Eye (tissue), 1 donor: ENCODE results near the gene ABHD2.
"Not testable (repeated sequence)": the region's sequence is repeated elsewhere in the genome, so short reads cannot be mapped to it uniquely, and the experiment has no call there.

Experiments used
- DNase-seq: peaks from one replicate; pipeline ENCODE4 v3.0.0-alpha.2; 2015

The ABHD2 gene

GRCh38 chr15:89075101-89075640 is 13.1 kb upstream of the ABHD2 start:
- DNase-seq, result no peak

- no peak for DNase-seq
These were observed 12.4 kb upstream of the ABHD2 start for GRCh38 chr15:89075846-89076245.

DNA sequence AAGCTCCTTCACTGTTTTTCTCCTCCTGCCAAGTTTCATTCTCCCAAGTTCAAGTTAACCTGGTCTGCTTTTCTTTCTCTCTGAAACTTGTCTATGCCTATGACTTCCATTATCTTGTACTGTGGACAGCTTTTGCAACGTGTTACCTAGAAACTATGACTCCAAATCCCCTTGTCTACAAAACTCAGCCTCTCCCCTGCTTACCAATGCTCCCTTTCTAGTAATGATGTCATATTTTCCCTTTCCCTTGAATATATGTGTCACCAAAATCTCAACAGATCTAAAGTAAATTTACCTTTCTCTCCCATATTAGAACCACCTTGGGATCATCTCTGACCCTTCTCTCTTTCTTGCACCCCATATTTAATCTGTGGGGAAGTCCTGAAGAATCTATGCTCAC is 10.5 kb upstream of the ABHD2 start:
- no peak for DNase-seq

- no peak for DNase-seq
These were observed 9.1 kb upstream of the ABHD2 start for GRCh38 chr15:89078851-89079810.

GRCh38 chr15:89081878-89082277 is 6.4 kb upstream of the ABHD2 start:
- no peak for DNase-seq

GRCh38 chr15:89083246-89083645 is 5.0 kb upstream of the ABHD2 start:
- no peak for DNase-seq

DNA sequence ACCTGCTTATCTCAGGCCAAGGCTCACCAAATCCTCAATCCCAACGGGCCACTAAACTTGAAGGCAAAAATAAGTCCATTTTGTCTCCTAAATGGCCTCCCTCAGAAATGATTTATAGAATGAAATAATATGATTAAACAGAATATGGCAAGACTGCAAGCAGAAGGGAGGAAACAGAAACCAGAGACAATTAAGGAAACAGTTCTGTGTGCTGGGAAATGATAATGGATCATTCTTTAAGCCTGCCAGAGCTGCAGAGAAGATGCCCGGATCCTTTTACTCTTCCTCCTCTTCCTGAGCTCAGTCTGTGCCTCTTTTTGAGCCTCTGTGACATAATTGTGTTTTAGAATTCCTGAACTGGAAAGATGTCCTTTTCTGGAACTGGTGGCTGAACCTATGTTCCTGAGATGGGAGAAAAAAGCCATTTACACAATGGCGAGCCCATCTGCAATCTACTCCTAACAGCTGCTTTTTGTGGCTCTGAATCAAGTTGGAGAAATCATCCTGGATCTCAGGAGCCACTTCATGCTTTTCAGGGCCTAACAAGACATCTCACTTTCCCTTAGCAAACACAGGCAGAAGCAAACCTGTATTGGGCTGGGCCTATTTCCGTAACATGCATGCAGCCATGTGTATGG is 2.8 kb upstream of the ABHD2 start:
- DNase-seq, result no peak

GRCh38 chr15:89085933-89086332 is 2.3 kb upstream of the ABHD2 start:
- not testable (repeated sequence) for DNase-seq

DNA sequence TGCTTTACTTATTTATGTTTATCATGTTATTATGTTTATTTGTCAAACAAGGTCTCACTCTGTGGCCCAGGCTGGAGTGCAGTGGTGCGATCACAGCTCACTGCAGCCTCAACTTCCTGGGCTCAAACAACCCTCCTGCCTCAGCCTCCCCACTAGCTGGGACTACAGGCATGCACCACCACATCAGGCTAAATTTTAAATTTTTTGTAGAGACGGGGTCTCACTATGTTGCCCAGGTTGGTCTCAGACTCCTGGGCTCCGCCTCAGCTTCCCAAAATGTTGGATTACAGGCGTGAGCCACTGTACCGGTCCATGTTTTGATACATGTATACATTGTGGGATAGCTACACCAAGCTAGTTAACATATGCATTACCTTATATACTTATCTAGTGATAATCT is 1.9 kb upstream of the ABHD2 start:
- not testable (repeated sequence) for DNase-seq

DNA sequence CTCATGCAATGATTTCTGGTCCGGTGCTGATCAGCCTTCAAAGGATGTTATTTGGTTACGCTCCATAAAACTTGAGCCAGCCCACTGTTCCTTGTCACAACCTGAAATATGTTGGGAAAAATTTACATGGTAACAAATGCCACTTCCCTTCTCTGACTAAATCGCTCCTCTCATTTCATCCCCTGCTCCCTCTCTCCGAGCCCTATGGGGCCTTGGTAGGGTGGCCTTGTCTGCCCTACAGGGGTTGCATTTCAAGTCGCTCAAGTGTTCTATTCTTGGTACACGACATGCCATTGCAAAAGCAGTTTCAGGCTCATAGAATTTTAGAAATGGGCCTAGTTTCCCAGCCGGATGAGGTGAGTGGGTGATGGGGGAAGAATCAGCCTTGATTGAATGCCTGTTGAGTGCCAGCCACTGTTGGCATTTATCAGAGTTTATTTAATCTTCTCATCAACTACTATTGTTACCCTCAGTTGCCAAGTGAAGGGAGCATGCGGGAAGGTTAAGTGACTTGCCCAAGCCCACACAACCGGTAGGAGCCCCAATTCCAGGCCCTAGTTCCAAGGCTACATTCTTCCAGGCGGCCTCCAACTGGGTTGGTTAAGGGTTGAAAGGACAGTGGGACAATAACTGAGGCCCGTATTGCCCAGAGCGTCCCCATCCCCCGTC is 961 bp upstream of the ABHD2 start:
- DNase-seq, result no peak

DNA sequence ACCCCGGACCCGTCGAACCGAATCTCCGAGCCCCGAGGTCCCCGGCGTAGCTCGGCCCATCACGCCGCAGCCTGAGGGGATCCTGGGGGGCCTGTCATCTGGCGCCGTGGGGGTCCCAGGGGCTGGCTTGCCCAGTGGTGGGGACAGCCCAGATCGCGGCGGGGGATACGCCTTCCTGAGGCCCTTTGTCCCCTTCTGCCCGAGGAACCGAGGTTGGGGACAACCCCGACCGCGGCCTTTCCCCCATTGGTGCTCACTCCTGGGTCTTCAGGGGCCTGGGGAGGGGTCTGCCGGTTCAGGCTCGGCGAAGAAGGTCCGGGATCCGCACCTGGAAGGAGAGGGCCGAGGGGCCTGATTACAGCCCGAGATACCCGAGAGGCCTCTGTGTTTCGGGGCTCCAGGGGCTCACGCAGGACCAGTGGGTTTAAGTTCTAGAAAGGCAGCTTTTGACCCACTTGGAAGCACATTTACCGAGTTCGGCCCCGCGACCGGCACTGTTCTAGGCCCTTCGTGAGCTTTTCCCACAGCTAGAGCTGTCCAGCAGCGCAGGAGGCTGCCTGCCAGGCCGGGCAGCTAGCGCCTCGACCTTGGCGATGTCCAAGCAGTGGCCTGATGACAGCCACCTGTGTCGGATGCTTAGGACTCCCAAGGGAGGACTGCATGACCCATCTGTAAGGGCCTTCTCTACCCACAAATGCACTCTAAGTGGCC is 504 bp downstream of the ABHD2 start:
- DNase-seq, result peak; percentile 64

DNA sequence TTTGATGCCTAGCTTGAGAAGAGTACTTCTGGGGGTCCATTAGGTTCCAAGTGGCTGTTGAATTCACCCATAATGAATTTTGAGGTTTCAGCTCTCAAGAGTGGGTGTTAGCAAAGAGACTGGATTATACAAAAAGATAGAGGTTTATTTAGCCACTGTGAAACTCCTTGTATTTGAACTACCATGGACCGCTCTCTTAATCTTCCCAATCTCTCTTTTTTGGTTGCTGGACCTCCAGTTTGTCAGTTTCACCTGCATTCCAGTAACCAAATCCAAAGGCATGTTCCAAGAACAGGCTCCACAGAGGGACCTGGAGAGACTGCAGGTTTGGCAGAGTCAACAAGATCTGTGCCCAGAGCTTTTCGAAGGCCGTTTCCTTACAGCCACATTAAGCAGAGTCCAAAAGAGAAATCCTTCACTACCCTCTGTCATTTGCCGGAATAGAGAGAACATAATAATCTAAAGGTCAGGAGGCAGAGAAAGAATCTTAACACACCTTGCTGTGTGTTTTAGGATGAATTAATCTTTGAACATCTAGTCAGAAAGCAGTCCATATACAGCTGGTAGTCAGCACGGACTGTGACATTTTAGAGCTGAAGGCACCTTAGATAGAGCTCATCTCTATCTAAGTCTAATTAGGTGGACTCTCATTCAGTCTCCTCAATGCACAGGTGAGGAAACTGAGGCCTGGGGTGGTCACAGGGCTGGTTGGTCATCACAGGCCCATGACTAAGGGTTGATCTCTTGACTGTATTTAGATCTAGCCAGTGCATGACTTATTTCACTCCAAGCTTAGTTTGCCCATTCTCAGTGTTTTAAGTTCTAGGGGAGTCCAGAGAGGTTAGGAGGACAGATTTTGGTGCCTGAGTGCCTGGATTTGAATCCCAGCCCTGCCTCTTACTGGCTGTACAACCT is 1.3 kb downstream of the ABHD2 start:
- DNase-seq, result no peak

DNA sequence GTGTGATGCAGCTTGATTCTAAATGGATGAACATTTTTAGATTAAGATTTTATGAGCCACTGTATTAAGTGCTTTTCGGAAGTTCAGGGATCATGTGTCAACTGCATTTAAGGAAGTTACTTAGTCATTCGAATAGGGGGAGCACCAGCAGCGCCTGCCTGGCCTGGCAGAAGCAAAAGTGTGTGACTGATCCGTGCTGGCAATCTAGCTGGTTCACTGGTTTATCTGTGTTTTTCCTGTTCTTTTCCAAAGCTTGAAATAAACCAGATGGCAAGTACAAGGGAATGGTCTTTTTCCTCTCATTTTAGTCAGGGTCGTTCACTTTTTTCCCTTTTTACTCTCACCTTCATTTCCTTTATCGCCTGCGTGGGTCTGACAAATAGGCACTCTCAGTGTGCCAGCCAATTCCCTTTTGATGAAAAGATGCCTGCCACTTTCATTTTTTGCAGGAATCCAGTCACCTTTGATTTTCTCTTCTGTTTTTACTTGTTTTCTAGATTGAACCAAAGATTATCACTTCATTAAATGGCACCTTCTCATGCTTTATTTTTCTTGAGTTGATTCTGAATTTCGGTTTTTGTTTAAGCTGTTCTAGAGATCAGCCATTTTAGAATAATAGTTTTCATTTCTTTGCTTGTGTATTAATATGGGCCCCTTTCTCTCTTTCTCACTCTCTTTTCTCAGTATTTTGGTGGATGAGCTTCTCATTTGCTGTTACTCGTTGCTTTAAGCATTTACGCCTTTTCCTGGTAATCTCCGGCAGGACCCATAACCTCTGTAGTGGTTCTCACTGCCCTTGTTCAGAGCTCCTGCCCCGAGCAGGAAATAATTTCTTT is 2.8 kb downstream of the ABHD2 start:
- DNase-seq, result peak; percentile 48

DNA sequence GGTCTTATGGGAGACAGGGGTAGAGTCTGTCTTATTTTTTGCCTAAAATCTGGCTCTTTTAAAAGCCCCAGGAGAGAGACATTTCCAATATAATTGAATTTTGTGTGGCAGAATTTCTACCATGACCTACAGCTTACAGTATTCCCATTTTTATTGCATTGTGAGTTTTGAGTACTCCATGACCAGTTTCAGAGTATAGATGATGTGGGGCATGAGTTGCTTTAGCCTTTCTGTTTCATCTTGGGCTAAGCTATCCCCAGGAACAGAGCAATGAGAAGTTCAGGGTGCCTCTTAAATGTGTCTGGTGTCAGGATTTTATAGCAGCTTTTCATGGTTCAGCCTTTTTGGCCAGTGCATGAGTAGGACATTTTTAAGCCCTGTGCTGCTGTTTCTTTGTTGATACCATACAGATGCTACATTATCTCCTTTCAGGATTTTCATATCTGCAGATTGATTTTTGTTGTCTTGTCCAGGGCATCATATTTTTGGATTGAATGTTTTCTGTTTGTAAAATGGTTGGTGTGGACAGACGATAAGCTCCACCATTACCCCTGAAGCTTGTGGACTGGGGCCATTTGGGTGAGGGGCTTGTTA is 3.5 kb downstream of the ABHD2 start:
- no peak for DNase-seq

- DNase-seq, result no peak
These were observed 5.3 kb downstream of the ABHD2 start for GRCh38 chr15:89093509-89093908.

- no peak for DNase-seq
These were observed 6.8 kb downstream of the ABHD2 start for GRCh38 chr15:89095073-89095472.

GRCh38 chr15:89095556-89095955 is 7.3 kb downstream of the ABHD2 start:
- no peak for DNase-seq

GRCh38 chr15:89096664-89097063 is 8.4 kb downstream of the ABHD2 start:
- no peak for DNase-seq

GRCh38 chr15:89097313-89097712 is 9.1 kb downstream of the ABHD2 start:
- no peak for DNase-seq

DNA sequence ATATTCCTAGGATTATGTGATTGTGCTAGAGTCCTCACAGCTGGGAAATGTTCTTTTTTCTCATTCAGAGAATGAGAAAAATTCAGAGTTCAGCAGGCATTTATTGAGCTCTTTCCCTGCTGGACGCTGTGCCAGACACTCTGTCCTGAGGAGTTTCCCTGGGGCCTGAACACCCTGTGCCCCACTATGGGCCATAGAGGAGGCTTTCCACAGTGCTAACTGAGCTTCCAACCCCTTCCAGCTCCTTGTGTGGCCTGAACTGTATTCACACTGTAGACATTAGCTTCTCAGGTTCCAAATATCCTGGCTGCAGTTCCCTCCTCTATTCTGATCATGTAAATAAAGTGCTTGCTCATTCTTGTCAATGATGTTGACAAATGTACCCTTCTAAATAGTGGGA is 10.0 kb downstream of the ABHD2 start:
- DNase-seq, result no peak
